ENCODE results near the gene S100Z.

- TF ChIP-seq, protein P1, sequence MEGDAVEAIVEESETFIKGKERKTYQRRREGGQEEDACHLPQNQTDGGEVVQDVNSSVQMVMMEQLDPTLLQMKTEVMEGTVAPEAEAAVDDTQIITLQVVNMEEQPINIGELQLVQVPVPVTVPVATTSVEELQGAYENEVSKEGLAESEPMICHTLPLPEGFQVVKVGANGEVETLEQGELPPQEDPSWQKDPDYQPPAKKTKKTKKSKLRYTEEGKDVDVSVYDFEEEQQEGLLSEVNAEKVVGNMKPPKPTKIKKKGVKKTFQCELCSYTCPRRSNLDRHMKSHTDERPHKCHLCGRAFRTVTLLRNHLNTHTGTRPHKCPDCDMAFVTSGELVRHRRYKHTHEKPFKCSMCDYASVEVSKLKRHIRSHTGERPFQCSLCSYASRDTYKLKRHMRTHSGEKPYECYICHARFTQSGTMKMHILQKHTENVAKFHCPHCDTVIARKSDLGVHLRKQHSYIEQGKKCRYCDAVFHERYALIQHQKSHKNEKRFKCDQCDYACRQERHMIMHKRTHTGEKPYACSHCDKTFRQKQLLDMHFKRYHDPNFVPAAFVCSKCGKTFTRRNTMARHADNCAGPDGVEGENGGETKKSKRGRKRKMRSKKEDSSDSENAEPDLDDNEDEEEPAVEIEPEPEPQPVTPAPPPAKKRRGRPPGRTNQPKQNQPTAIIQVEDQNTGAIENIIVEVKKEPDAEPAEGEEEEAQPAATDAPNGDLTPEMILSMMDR (IDR thresholded peaks at IDR 0.05): no peak
- TF ChIP-seq EP300 (IDR thresholded peaks at IDR 0.05; ENCODE audit: low read depth) (no peak), POLR2AphosphoS5 (IDR thresholded peaks at IDR 0.05) (no peak)
These were observed 97.3 kb downstream of the S100Z start for GRCh38 chr5:76947082-76947503.
